NCI-H2196 treated with DMSO at 0.1 percent for 48 hours (cell line): ENCODE measurements around the gene UMODL1.
"Not testable (repeated sequence)": the region's sequence is repeated elsewhere in the genome, so short reads cannot be mapped to it uniquely, and the experiment has no call there.

ENCODE experiments used
- DNase-seq: peaks from one replicate; lab custom pipeline; 2025; ENCODE audit not compliant: unreplicated experiment; lab: John Stamatoyannopoulos, UW

Gene UMODL1

DNA sequence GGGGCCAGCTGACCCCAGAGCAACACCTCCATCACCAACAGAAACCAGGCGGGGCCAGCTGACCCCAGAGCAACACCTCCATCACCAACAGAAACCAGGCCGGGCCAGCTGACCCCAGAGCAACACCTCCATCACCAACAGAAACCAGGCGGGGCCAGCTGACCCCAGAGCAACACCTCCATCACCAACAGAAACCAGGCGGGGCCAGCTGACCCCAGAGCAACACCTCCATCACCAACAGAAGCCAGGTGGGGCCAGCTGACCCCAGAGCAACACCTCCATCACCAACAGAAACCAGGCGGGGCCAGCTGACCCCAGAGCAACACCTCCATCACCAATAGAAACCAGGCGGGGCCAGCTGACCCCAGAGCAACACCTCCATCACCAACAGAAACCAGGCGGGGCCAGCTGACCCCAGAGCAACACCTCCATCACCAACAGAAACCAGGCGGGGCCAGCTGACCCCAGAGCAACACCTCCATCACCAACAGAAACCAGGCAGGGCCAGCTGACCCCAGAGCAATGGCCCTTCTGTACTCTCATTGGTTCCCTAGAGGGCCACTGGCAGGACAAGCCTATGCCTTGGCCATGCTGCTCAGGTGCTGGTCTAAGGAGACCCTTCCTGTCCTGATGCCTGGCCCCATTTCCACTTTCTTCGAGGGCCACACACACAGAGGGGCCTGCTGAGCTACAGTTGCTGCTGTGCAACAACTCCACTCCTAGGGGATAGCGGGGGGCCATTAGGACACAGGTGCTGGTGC is 7.3 kb downstream of the UMODL1 start:
- DNase-seq = not testable (repeated sequence)

- no peak for DNase-seq
These were observed 8.2 kb downstream of the UMODL1 start for GRCh38 chr21:42079008-42079938.

DNA sequence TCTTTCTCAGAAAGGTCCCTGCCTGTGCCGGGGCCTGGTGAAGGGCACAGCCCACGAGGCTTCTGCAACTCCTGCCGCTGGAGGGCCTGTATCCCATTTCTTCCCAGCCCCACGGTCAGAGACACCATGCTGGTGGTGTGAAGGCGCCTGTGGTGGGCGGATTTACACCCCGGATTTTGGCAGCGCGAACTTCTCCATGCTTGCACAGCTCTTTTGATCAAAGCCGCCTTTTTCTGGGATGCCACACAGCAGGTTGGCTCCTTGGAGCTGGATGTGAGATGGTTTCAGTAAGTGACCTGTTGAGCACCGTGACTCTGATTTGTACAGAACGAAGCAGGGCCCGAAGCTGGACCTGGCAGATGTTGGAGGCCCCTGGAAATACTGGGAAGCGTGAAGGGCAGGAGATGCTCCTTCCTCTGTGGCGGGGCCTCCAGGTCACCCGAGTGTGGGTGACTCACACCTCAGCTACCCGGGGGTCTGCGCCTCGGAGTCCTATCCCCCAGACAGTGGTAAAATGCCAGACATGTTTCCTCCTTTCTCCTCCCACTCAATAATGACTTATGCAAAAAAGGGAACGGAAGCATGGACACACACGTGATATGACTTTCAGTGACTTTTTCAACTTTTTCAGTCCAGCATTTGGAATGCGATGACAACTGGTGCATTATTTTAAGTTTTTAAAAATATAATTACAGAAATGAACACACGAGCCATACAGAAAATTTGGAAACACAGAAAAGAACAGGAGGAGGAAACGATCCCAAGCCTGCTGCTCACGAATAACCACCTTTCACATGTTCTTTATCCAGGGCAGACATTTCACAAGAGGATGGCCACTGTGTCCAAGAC is 9.0 kb downstream of the UMODL1 start:
- no peak for DNase-seq

DNA sequence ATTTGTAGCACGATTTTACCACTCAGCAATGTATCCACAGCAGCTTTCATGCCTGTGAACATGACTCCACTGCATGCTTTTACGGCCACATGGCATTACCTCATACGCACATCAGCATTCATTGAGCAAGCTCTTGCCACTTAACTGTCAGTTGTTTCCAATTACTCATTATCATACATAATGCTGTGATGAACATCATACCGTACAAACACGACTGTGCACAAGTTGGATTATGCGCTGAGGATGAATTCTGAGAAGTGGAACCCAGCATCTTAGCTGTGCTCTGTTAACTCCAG is 9.6 kb downstream of the UMODL1 start:
- no peak for DNase-seq

DNA sequence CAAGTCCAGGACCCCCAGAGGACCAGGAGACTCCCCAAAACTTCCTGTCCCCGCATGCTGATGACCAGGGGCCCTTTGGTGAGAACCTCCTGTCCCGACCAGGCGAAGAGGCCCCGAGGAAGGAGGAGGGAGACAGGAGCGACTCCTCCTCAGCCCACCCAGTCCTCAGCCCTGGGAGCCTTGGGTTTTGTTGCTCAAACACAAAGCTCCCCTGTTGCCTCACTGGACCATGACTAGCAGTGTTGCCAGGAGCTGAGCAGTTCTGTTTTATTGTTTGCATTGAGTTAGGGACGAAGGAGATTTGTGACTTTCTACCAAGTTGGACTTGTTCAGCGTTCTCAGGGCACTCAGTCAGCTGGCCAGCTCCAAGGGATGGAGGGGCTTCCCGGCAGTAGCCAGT is 10.0 kb downstream of the UMODL1 start:
- no peak for DNase-seq

- DNase-seq = no peak
These were observed 10.8 kb downstream of the UMODL1 start for GRCh38 chr21:42081931-42082381.

DNA sequence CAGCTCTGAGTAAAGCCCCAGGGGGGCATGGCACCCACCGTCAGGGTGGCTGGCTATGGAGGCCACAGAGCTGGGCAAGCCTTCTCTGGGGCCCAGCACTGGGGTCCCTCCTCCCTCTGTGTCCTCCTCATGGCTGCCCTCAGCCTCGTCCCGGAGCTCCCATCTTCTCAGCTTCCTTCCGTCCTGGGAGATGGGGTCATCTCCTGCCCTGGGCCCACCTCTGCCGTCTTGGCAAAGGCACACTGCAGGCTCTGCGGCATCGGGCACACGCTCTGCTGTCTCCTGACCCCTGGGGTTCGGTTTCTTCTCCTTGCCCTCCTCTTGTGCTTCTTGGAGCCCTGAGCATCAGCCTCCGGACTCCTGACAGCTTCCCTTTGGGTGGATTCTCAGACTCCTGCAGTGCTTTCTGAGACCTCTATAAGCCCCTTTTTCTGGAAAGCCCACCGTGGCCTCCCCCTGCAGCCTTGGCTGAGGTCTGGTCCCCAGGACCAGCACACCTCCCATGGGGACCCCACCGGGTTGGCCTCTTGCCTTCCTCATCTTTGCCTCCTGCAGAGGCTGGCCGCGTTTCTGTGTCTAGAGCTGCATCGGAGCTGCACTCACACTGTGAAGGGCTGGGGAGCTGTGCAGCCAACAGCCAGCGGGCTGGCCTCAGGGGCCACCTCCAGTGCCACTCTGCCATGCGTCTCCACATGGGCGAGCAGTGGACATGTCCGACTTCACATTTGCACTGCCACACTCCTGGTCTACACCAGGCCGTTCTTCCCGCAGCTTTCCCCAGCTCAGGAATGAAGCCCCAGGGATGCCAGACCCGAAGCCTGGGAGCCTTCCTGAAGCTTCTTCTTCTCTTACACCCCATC is 11.6 kb downstream of the UMODL1 start:
- DNase-seq = no peak

- no peak for DNase-seq
These were observed 12.2 kb downstream of the UMODL1 start for GRCh38 chr21:42083361-42083690.

GRCh38 chr21:42084079-42084478 is 13.0 kb downstream of the UMODL1 start:
- DNase-seq = no peak

GRCh38 chr21:42085246-42086077 is 14.3 kb downstream of the UMODL1 start:
- DNase-seq = no peak

GRCh38 chr21:42086969-42087368 is 15.9 kb downstream of the UMODL1 start:
- DNase-seq = no peak

DNA sequence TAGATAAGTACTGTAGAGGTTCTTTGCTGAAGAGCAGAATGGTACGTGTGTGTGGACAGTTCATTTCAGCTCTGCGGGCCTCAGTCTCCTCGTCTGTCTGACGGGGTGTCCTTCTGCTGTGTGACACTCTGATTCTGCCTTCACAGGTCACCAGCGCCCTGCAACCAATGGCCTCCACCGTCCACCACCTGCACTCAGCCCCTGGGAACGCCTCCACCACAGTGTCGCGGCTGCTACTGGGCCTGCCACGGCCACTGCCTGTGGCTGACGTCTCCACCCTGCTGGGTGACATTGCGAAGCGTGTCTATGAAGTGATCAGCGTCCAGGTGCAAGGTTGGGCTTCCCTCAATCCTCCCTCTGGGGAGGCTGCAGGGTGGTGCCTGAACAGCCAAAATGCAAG is 17.0 kb downstream of the UMODL1 start:
- DNase-seq = no peak

- DNase-seq = no peak
These were observed 17.5 kb downstream of the UMODL1 start for GRCh38 chr21:42088658-42089057.

- no peak for DNase-seq
These were observed 18.0 kb downstream of the UMODL1 start for GRCh38 chr21:42089093-42089631.

- DNase-seq = no peak
These were observed 18.7 kb downstream of the UMODL1 start for GRCh38 chr21:42089665-42090310.

DNA sequence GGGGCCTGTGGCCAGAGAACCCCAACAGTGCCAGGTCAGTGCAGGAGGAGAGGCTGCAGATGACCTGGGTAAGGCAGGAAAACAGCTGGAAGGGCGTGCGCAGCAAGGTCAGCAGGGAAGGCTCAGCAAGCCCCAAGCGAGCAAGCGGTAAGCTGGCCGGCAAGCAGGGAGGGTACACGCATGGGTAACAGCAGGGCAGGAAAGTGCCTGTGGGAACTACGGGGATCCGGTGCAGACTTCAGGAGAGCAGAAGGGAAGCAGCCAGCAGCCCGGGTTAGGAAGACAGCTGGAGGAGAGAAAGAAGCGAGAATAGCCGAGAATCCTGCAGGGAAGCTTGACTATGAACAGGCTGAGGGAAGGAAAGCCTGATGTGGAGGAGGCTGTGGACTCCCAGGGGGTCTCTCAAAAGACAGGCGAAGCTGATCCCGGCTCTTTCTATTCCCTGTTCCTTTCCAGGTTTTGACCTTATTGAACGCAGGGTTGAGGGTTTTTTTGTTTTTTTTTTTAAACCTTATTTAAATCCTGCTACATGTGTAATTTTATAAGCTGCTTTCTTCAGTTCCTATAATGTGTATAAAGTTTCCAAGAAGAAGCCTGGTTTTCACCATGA is 20.9 kb downstream of the UMODL1 start:
- DNase-seq = no peak

DNA sequence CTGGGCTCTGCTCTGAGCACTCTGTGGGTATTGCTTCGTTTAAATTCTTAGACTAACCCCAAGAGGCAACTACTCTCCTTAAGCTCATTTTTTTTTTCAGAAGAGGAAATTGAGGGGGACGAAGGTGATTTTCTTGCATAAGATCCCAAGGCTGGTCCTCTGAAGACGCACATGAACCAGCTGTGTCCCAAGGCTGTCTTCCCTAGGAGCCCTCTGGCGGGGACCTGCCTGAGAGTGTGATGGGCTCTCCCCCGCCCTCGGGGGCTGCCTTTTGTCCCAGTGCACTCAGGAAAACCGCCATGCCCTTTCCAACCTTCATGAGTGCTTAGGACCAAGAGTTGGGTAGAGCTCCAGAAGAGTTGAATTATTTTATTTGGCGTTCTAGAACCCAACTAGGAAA is 21.7 kb downstream of the UMODL1 start:
- DNase-seq = no peak

DNA sequence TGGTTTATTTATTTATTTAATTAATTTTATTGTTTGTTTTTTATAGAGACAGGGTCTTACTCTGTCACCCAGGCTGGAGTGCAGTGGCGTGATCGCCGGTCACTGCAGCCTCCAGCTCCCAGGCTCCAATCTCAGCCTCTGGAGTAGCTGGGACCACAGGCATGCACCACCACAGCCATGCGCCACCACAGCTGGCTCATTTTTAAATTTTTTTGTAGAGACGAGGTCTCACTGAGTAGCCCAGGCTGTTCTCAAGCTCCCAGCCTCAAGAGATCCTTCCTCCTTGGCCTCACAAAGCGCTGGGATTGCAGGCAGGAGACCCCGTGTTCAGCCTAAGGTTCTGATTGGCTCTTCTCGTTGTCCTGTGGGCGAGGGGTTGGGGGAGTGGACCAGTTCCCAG is 22.1 kb downstream of the UMODL1 start:
- no peak for DNase-seq
